H1 (cell line): ENCODE results near the gene DDX49. TPM values are rescaled to one million over a fixed set of nuclear protein-coding genes. Genes with fewer than 3 reads are reported as not detected.

ENCODE experiments used
- EGR1 ChIP-seq: IDR thresholded peaks from 2 replicates; pipeline ENCODE4 v1.6.1; 2011; ENCODE audit warnings: low read depth, low read length, borderline replicate concordance
- JUN ChIP-seq: IDR thresholded peaks from 2 replicates; pipeline ENCODE4 v1.6.1; 2011; ENCODE audit warnings: low read depth, mild to moderate bottlenecking, improper control_type of control experiment, low read length
- MAX ChIP-seq: IDR thresholded peaks from 2 replicates; pipeline ENCODE4 v1.6.1; 2012; ENCODE audit warnings: inconsistent platforms
- TCF12 ChIP-seq: IDR thresholded peaks from 2 replicates; pipeline ENCODE4 v1.6.1; 2011; ENCODE audit warnings: low read depth, mild to moderate bottlenecking, low read length
- USF2 ChIP-seq: IDR thresholded peaks from 2 replicates; pipeline ENCODE4 v1.6.1; 2011; ENCODE audit warnings: low read length, improper control_type of control experiment
- polyA plus RNA-seq, 7 experiments: library from polyadenylated mRNA; depleted of rRNA in 3 of 7; stranded (reverse) in 5 of 7; unstranded in 2 of 7; fragments of >200 nt in 5 of 7; fragments of 200-250 nt in 2 of 7; gene quantifications; 1 replicate in 5 of 7; 2 replicates in 1 of 7; 4 replicates in 1 of 7; pipeline versions ENCODE4 v1.2.1 to v1.2.3, GENCODE V29; 2011 to 2013; ENCODE audit warnings: missing spikeins in 2 of 7, mixed read lengths in 2 of 7
- total RNA-seq: library from RNA; stranded (reverse); fragmentation: NEBNext Ultra II Directional; extraction: Animal tissue kit (Norgen Biotek cat#: 25700); gene quantifications from 2 replicates; pipeline ENCODE4 v1.2.1, GENCODE V29; 2021

The DDX49 gene
- total and polyA plus RNA-seq, 2 of the 8 experiments (the other 6 are each of a cell fraction or from before 2014, with no cell fraction given), result 41.3 to 46.5 TPM

DNA sequence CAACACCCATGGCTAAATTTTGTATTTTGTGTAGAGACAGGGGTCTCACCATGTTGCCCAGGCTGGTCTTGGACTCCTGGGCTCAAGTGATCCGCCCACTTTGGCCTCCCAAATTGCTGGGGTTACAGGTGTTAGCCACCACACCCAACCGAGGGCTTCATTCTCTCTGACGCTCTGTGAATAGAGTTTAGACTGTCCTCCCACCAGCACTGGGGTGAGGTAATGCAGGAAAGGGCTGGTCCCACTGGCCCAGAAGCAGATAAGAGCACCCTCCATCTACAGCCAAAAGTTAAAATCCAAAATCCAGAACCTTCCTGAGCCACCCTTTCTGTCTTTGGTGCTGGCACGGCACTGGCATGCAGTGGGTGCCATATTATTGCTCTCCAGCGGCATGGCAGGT is 53.3 kb downstream of the DDX49 start (continued):
- TF ChIP-seq USF2, result no peak
- TF ChIP-seq JUN, result no peak
- no peak for TF ChIP-seq TCF12
- TF ChIP-seq EGR1, result no peak
- no peak for TF ChIP-seq MAX
- TF ChIP-seq, all 59 proteins: peak for 0
